NCI-H345 treated with DMSO at 0.1 percent for 48 hours (cell line): ENCODE measurements around the gene LENG1.

Source experiments
- DNase-seq: peaks from one replicate; lab custom pipeline; 2025; ENCODE audit not compliant: unreplicated experiment; lab: John Stamatoyannopoulos, UW

LENG1 gene

DNA sequence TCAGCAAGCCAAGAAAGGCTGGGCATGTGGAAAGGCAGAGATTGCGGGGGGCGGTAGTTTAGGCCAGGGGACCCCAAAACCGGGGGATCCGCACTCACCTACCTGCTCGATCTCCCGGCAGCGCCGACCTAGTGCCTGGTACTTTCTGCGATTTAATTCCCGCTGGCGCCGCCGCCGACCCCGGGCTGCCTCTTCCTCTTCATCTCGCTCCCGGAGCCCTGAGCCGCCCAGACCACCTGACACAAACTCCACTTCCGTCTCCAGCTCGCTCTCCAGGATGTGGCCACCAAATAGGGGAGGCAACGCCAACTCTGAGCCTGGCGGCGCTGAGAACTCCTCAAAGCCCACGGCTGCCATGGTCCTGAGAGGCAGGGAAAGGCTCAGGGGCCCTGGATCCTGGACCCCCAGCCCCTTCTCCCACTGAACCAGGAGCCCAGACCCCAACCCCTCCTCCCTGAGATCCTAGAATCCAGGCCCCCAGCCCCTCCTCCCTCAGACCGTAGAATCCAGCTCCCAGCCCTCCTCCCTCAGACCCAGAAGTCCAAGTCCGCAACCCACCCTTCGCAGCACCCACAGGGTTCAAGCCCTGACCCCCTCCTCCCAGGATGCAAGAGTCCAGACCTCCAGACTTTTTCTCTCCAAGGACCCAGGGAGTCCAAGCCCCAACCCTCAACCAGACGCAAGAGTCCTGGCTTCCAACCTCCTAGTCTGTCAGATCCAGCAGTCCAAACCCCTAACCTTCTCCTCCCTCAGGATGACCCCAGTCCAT, 45.0 kb downstream of the LENG1 start:
- DNase-seq, result no peak

DNA sequence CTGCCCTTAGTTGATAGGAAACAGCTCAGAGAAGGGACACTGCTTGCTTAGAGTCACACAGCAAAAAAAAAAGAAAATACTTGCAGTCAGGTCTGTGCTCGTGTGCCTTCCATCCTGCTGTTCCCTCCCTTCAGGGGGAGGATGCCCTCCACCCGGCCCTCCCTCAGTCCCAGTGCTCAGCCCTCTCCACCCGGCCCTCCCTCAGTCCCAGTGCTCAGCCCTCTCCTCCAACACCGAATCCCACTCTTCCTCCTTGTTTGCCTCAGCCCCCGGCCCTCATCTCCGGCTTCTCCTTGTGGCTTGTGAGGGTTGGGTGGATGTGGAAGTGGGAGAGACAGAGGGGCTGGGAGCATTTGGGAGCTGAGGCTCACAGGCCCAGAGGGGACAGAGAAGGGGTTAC, 49.9 kb downstream of the LENG1 start:
- DNase-seq, result no peak

DNA sequence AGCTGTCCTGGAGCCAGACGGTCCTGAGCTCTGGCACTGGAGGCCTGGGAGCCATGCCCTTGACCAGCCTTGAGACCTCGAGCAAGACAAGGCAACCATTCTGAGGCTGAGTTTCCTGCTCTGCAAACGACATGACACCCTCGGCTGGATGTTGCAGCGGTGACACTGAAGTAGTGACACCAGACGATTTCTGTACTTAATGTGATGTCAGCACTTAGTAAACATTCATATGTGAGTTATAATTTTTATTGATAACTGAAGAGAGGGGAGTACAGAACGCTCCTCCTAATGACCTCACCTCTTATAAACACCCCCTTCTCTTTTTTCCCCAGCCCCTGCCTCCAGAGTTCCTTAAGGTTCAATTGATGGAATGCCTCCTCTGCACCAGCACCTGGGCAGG, 51.0 kb downstream of the LENG1 start:
- no peak for DNase-seq

DNA sequence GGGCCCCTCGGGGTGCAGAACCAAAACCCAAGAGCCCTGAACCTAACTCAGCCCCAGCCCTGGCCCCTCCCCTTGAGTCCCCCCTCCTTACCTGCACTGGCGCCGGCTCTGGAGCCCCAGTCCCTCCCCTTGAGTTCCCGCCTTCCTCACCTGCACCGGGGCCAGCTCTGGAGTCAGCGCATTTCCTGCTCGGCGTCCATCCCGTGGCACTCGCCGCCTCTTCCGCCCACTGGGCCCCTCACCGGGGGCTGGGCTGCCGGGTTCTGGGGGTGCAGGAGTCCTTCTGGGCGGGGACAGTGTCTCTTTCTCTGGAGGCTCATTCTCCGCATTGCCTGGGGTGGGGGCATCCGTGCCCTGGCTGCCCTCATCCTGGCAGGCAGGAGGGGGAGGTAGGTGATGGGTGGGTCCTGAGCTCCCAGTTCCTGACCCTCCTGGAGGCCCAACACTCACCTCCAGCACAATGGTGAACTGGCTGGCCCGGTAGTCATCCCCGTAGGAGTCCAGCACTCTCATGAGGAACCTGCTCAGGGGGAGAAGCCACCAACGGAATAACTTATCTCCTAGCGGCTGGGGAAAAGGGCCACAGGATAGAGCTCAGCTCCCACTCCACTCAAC, 51.5 kb downstream of the LENG1 start:
- DNase-seq, result no peak

DNA sequence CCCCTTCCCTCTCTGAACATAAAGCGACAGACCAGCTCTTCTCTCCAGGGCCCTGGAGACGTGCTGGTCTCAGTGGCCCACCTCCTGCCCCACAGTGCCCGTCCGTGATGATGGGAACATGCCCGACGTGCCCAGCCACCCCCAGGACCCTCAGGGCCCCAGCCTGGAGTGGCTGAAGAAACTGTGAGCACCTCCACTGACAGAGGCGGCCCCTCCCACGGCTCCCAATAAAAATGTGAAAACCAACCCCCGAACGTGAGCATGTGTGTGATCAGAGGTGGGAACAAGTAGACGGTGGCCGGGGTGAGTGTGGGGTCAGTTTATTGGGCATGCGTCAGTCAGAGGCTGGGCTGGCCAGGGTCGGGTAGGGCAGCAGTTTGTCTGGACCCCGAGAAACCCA, 52.8 kb downstream of the LENG1 start:
- no peak for DNase-seq

DNA sequence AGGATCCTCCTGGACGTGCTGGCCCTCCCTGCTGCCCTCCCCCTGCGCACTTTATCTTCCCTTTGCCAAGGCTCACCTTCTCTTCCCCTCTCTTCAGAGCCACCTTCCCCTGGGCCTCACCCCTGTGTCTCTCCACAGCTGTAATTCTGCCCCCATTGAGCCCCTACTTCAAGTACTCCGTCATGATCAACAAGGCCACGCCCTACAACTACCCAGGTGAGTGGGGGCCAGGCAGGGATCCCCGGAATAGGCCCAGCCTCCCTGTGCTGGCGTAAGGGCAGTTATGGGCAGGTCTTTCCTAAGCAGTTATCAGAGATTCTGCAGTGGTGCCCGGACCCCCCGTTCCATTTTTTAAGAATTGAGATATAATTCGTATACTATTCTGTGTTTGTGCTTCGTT, 53.7 kb downstream of the LENG1 start:
- DNase-seq, result no peak
